H1 (cell line): Measurements from ENCODE around the gene STXBP2. TPM values are rescaled to one million over a fixed set of nuclear protein-coding genes. Genes with fewer than 3 reads are reported as not detected.

Source experiments
- CTCF ChIA-PET: fragments of 300-600 bp; sonication (Branson Sonifier 250); formaldehyde crosslinking; loops from one replicate; lab custom pipeline; 2021; ENCODE audit not compliant: partially characterized antibody; lab: Charles Lee
- POLR2A ChIA-PET: fragments of 300-600 bp; sonication (Branson Sonifier 250); formaldehyde crosslinking; loops from one replicate; lab custom pipeline; 2021; ENCODE audit warnings: inconsistent platforms; ENCODE audit not compliant: partially characterized antibody; lab: Charles Lee
- DNase-seq, 2 experiments: peaks; one replicate each; pipeline versions ENCODE4 v3.0.0 to v3.0.0-alpha.2; 2010 to 2022; ENCODE audit warnings: low spot score in 2 of 2, low read depth in 1 of 2, mixed read lengths in 1 of 2
- FAIRE-seq: peaks from 2 replicates; lab custom pipeline; 2011; peaks lifted over from hg19 to GRCh38; lab: Jason Lieb, UNC
- H2AFZ ChIP-seq: 2 replicates; pipeline ENCODE4 v1.8.1; 2012; ENCODE audit warnings: low read length, inconsistent platforms
- H2AK5ac ChIP-seq: 2 replicates; pipeline ENCODE4 v1.6.1; 2013; ENCODE audit warnings: low read depth, low read length
- H2BK120ac ChIP-seq: replicated peaks from 2 replicates; pipeline ENCODE3; 2013; ENCODE audit warnings: low read depth, low read length, inconsistent platforms
- H2BK12ac ChIP-seq: 2 replicates; pipeline ENCODE4 v1.6.1; 2013; ENCODE audit warnings: low read depth, low read length
- H2BK15ac ChIP-seq: 2 replicates; pipeline ENCODE4 v1.6.1; 2013; ENCODE audit warnings: low read length
- H2BK20ac ChIP-seq: 2 replicates; pipeline ENCODE4 v1.6.1; 2013; ENCODE audit warnings: low read length
- H2BK5ac ChIP-seq: 2 replicates; pipeline ENCODE4 v1.6.1; 2013; ENCODE audit warnings: low read depth, low read length
- H3K14ac ChIP-seq: 2 replicates; pipeline ENCODE4 v1.6.1; 2013; ENCODE audit warnings: inconsistent platforms; ENCODE audit not compliant: insufficient read length
- H3K18ac ChIP-seq: 2 replicates; pipeline ENCODE4 v1.6.1; 2013; ENCODE audit warnings: low read length; ENCODE audit errors: extremely low read depth
- H3K23ac ChIP-seq: 2 replicates; pipeline ENCODE4 v1.6.1; 2013; ENCODE audit warnings: inconsistent platforms; ENCODE audit not compliant: insufficient read length
- H3K23me2 ChIP-seq: 2 replicates; pipeline ENCODE4 v1.6.1; 2013; ENCODE audit warnings: low read depth, low read length
- H3K27ac ChIP-seq: 2 replicates; pipeline ENCODE4 v1.6.1; 2011; ENCODE audit warnings: low read depth, low read length, inconsistent platforms
- H3K27me3 ChIP-seq, 4 experiments: replicated peaks in 1 of 4; 1 replicate in 1 of 4; 2 replicates in 3 of 4; pipeline versions ENCODE4 v1.6.1 to v1.8.1; 2011 to 2013; ENCODE audit warnings: low read length in 3 of 4, mild to moderate bottlenecking in 3 of 4, inconsistent platforms in 2 of 4, mixed read lengths in 2 of 4, moderate library complexity in 1 of 4; ENCODE audit not compliant: control insufficient read depth in 3 of 4, insufficient read depth in 3 of 4; ENCODE audit errors: extremely low read depth in 1 of 4
- H3K36me3 ChIP-seq, 4 experiments: 2 replicates each; pipeline versions ENCODE4 v1.6.1 to v1.8.1; 2011 to 2013; ENCODE audit warnings: mild to moderate bottlenecking in 4 of 4, low read length in 3 of 4, moderate library complexity in 2 of 4, control low read depth in 1 of 4, inconsistent platforms in 1 of 4; ENCODE audit not compliant: insufficient read depth in 4 of 4, control insufficient read depth in 2 of 4
- H3K4ac ChIP-seq: replicated peaks from 2 replicates; pipeline ENCODE3; 2013; ENCODE audit warnings: low read length, low read depth, mixed read lengths, inconsistent platforms; ENCODE audit not compliant: insufficient read length
- H3K4me1 ChIP-seq, 4 experiments: replicated peaks in 1 of 4; 1 replicate in 1 of 4; 2 replicates in 3 of 4; pipeline versions ENCODE4 v1.6.1 to v1.8.1; 2011 to 2013; ENCODE audit warnings: low read length in 3 of 4, inconsistent platforms in 2 of 4, mixed read lengths in 1 of 4; ENCODE audit not compliant: insufficient read depth in 4 of 4, control insufficient read depth in 3 of 4
- H3K4me2 ChIP-seq, 2 experiments: 2 replicates each; pipeline versions ENCODE4 v1.6.1 to v1.8.1; 2011 to 2013; ENCODE audit warnings: low read depth in 2 of 2, low read length in 2 of 2, control low read depth in 1 of 2, inconsistent platforms in 1 of 2, mild to moderate bottlenecking in 1 of 2; ENCODE audit not compliant: insufficient read depth in 1 of 2
- H3K4me3 ChIP-seq, 4 experiments: fragments of 200-600, 300-600 bp in 1 of 4; sonication (generic), shearing (Covaris generic), sonication (Bioruptor Twin) in 1 of 4; 2 replicates each; pipeline versions ENCODE4 v1.5.1 to v1.8.1; 2011 to 2016; ENCODE audit warnings: low read length in 4 of 4, low read depth in 3 of 4, control low read depth in 2 of 4, inconsistent platforms in 2 of 4, mild to moderate bottlenecking in 2 of 4, mixed read lengths in 1 of 4, moderate library complexity in 1 of 4; ENCODE audit not compliant: insufficient read depth in 2 of 4; ENCODE audit errors: extremely low read depth in 1 of 4
- H3K56ac ChIP-seq: replicated peaks from 2 replicates; pipeline ENCODE3; 2013; ENCODE audit warnings: low read depth, mild to moderate bottlenecking, mixed read lengths, low read length, inconsistent platforms; ENCODE audit not compliant: insufficient read length
- H3K79me1 ChIP-seq: 2 replicates; pipeline ENCODE4 v1.6.1; 2013; ENCODE audit warnings: low read depth, low read length, control low read depth
- H3K79me2 ChIP-seq, 2 experiments: 2 replicates each; pipeline versions ENCODE4 v1.6.1 to v1.8.1; 2012 to 2013; ENCODE audit warnings: low read length in 2 of 2, mild to moderate bottlenecking in 2 of 2, inconsistent platforms in 1 of 2; ENCODE audit not compliant: insufficient read depth in 2 of 2, control insufficient read depth in 1 of 2
- H3K9ac ChIP-seq, 4 experiments: replicated peaks in 1 of 4; 1 replicate in 1 of 4; 2 replicates in 3 of 4; pipeline versions ENCODE4 v1.6.1 to v1.8.1; 2011 to 2013; ENCODE audit warnings: low read depth in 3 of 4, low read length in 3 of 4, control low read depth in 2 of 4, mild to moderate bottlenecking in 2 of 4, moderate library complexity in 2 of 4, inconsistent platforms in 1 of 4; ENCODE audit errors: extremely low read depth in 1 of 4
- H3K9me3 ChIP-seq, 2 experiments: 2 replicates each; pipeline versions ENCODE4 v1.6.1 to v1.8.1; 2012 to 2013; ENCODE audit warnings: mild to moderate bottlenecking in 2 of 2, moderate library complexity in 2 of 2, control low read depth in 1 of 2, inconsistent platforms in 1 of 2, low read depth in 1 of 2, low read length in 1 of 2, mixed read lengths in 1 of 2; ENCODE audit not compliant: insufficient read depth in 2 of 2
- H4K20me1 ChIP-seq, 2 experiments: replicated peaks in 1 of 2; 2 replicates each; pipeline versions ENCODE3 to v1.8.1; 2011 to 2013; ENCODE audit warnings: inconsistent platforms in 2 of 2, low read length in 2 of 2, mild to moderate bottlenecking in 1 of 2; ENCODE audit not compliant: insufficient read depth in 2 of 2, control insufficient read depth in 1 of 2
- H4K5ac ChIP-seq: 2 replicates; pipeline ENCODE4 v1.6.1; 2013; ENCODE audit warnings: low read length, low read depth, mixed read lengths, inconsistent platforms; ENCODE audit not compliant: insufficient read length
- H4K8ac ChIP-seq: 2 replicates; pipeline ENCODE4 v1.8.0; 2013; ENCODE audit warnings: mild to moderate bottlenecking, moderate library complexity, low read length, inconsistent platforms; ENCODE audit not compliant: insufficient read depth; ENCODE audit errors: extremely low read depth
- H4K91ac ChIP-seq: replicated peaks from 2 replicates; pipeline ENCODE3; 2013; ENCODE audit warnings: low read length, mixed read lengths, inconsistent platforms; ENCODE audit not compliant: insufficient read length
- CBX8 ChIP-seq: fragments of 300-800, 300-1000 bp; sonication (generic); IDR thresholded peaks from 2 replicates; pipeline ENCODE4 v1.7.1; 2016; ENCODE audit warnings: low read depth, low read length, borderline replicate concordance
- CTBP2 ChIP-seq: IDR thresholded peaks from 2 replicates; pipeline ENCODE4 v1.7.0; 2011; ENCODE audit warnings: borderline replicate concordance, mild to moderate bottlenecking, moderate library complexity, mixed read lengths, low read length; ENCODE audit not compliant: insufficient read depth, insufficient read length
- GTF2F1 ChIP-seq: IDR thresholded peaks from 2 replicates; pipeline ENCODE4 v1.6.1; 2012; ENCODE audit warnings: low read depth, low read length, improper control_type of control experiment, borderline replicate concordance
- HDAC2 ChIP-seq, 2 experiments: fragments of 300-600 bp in 1 of 2; sonication (generic) in 1 of 2; IDR thresholded peaks; 2 replicates each; pipeline ENCODE4 v1.6.1; 2011 to 2012; ENCODE audit warnings: low read depth in 2 of 2, low read length in 2 of 2, mild to moderate bottlenecking in 2 of 2, moderate library complexity in 2 of 2, borderline replicate concordance in 1 of 2, inconsistent platforms in 1 of 2
- JUND ChIP-seq: IDR thresholded peaks from 2 replicates; pipeline ENCODE4 v1.6.1; 2011; ENCODE audit warnings: mild to moderate bottlenecking, improper control_type of control experiment, low read length
- RAD21 ChIP-seq, 2 experiments: IDR thresholded peaks in 1 of 2; conservative IDR thresholded peaks in 1 of 2; 2 replicates each; pipeline ENCODE4 v1.6.1; 2011; ENCODE audit warnings: low read depth in 2 of 2, low read length in 2 of 2, improper control_type of control experiment in 1 of 2, inconsistent platforms in 1 of 2, mild to moderate bottlenecking in 1 of 2, moderate library complexity in 1 of 2
- RXRA ChIP-seq: IDR thresholded peaks from 2 replicates; pipeline ENCODE4 v1.6.1; 2011; ENCODE audit warnings: low read depth, mild to moderate bottlenecking, low read length, moderate library complexity; ENCODE audit not compliant: insufficient read depth
- SAP30 ChIP-seq: fragments of 300-600 bp; sonication (generic); IDR thresholded peaks from 2 replicates; pipeline ENCODE4 v1.7.1; 2012; ENCODE audit warnings: low read length, moderate library complexity, mild to moderate bottlenecking, inconsistent platforms; ENCODE audit not compliant: insufficient read depth, insufficient replicate concordance
- SP1 ChIP-seq: IDR thresholded peaks from 2 replicates; pipeline ENCODE4 v1.6.1; 2011; ENCODE audit warnings: low read depth, low read length
- TCF12 ChIP-seq: IDR thresholded peaks from 2 replicates; pipeline ENCODE4 v1.6.1; 2011; ENCODE audit warnings: low read depth, mild to moderate bottlenecking, low read length
- TEAD4 ChIP-seq: IDR thresholded peaks from 2 replicates; pipeline ENCODE4 v1.6.1; 2012; ENCODE audit warnings: low read depth, low read length, inconsistent platforms, mixed read lengths
- YY1 ChIP-seq: IDR thresholded peaks from 2 replicates; pipeline ENCODE4 v1.6.1; 2011; ENCODE audit warnings: low read depth, mild to moderate bottlenecking, low read length
- WGBS, 2 experiments: shearing (Covaris generic) in 1 of 2; methylation state at CpG; one replicate each; pipeline versions ENCODE4 v1.1.6 to v1.1.7; 2013 to 2015; ENCODE audit warnings: low lambda C conversion rate in 2 of 2, mixed read lengths in 2 of 2, inconsistent platforms in 1 of 2, low coverage in 1 of 2, missing lambda C conversion rate in 1 of 2; ENCODE audit not compliant: insufficient replicate concordance in 2 of 2, insufficient coverage in 1 of 2, insufficient read length in 1 of 2; ENCODE audit errors: extremely low coverage in 1 of 2, missing lambda C conversion rate in 1 of 2; 5-methylcytosine and 5-hydroxymethylcytosine counted together
- polyA plus RNA-seq, 7 experiments: library from polyadenylated mRNA; depleted of rRNA in 3 of 7; stranded (reverse) in 5 of 7; unstranded in 2 of 7; fragments of >200 nt in 5 of 7; fragments of 200-250 nt in 2 of 7; gene quantifications; 1 replicate in 5 of 7; 2 replicates in 1 of 7; 4 replicates in 1 of 7; pipeline versions ENCODE4 v1.2.1 to v1.2.3, GENCODE V29; 2011 to 2013; ENCODE audit warnings: missing spikeins in 2 of 7, mixed read lengths in 2 of 7
- total RNA-seq: library from RNA; stranded (reverse); fragmentation: NEBNext Ultra II Directional; extraction: Animal tissue kit (Norgen Biotek cat#: 25700); gene quantifications from 2 replicates; pipeline ENCODE4 v1.2.1, GENCODE V29; 2021

Gene STXBP2
- total and polyA plus RNA-seq, 2 of the 8 experiments (the other 6 are each of a cell fraction or from before 2014, with no cell fraction given), result 52.9 to 53.8 TPM

- Histone ChIP-seq H3K79me1 (peaks cover 7% of the 10 kb centered on the region), H2BK12ac (no peak overlapping the region), H4K91ac (no peak overlapping the region), H3K23me2 (peaks cover 11% of the 10 kb centered on the region; the same call in 1 of the 2 replicates), H3K23ac (no peak overlapping the region), H4K5ac (no peak overlapping the region), H3K4me1 (peaks cover 0 to 4% (median under 1%) of the 10 kb centered on the region in 4 experiments; a peak in 4 of 7 replicates), H3K27ac (no peak overlapping the region), H2BK5ac (no peak overlapping the region), H3K36me3 (no peaks in the 10 kb centered on the region), H3K79me2 (peaks cover 0 to 21% of the 10 kb centered on the region in 2 experiments; a peak in 2 of 4 replicates), H2AK5ac (no peak overlapping the region), H2BK15ac (no peak overlapping the region), H3K4me3 (no peak overlapping the region), H3K4ac (no peak overlapping the region), H4K8ac (no peak overlapping the region), H3K27me3 (no peaks in the 10 kb centered on the region), H3K18ac (no peak overlapping the region), H3K9ac (no peak overlapping the region), H4K20me1 (peaks cover 4 to 27% of the 10 kb centered on the region in 2 experiments), H3K14ac (no peak overlapping the region), H2AFZ (no peak overlapping the region), H3K56ac (no peak overlapping the region), H3K4me2 (no peak overlapping the region), H2BK120ac (no peak overlapping the region), H2BK20ac (no peak overlapping the region), H3K9me3 (no peaks in the 10 kb centered on the region)
- ChIA-PET CTCF (interaction anchor here (1.4 to 1.6 kb wide), 2 partner anchors 39 to 79 kb away, joined by 3 to 4 read pairs; partner anchors contain the start of gene TRAPPC5), POLR2A (interaction anchor here (0.7 to 0.9 kb wide), 2 partner anchors 113 to 168 kb away, joined by 3 read pairs; no protein-coding TSS in a partner anchor)
- no peak for DNase-seq
- no peak for FAIRE-seq
- 80 to 100% methylated on average over 1 to 11 of the region's 15 CpGs for WGBS, 2 experiments
- TF ChIP-seq SAP30, result no peak
- TF ChIP-seq CBX8, result no peak
- TF ChIP-seq JUND, result no peak
- no peak for TF ChIP-seq RXRA
- no peak for TF ChIP-seq YY1
- no peak for TF ChIP-seq SP1
- no peak for TF ChIP-seq HDAC2 (IDR thresholded peaks at IDR 0.05; ENCODE audit: borderline replicate concordance in 1 of 2, low read depth in 2 of 2, low read length in 2 of 2)
- no peak for TF ChIP-seq CTBP2
- no peak for TF ChIP-seq TCF12
- TF ChIP-seq RAD21 (IDR thresholded peaks at IDR 0.05 in 1 of 2, conservative IDR thresholded peaks at IDR 0.05 in 1 of 2; ENCODE audit: low read depth in 2 of 2, low read length in 2 of 2), result no peak
- no peak for TF ChIP-seq TEAD4
- no peak for TF ChIP-seq GTF2F1
Measured at GRCh38 chr19:7602240-7602934, 34.5 kb upstream of the STXBP2 start.
